ENCODE data around the gene OVAAL.

The OVAAL gene

DNA sequence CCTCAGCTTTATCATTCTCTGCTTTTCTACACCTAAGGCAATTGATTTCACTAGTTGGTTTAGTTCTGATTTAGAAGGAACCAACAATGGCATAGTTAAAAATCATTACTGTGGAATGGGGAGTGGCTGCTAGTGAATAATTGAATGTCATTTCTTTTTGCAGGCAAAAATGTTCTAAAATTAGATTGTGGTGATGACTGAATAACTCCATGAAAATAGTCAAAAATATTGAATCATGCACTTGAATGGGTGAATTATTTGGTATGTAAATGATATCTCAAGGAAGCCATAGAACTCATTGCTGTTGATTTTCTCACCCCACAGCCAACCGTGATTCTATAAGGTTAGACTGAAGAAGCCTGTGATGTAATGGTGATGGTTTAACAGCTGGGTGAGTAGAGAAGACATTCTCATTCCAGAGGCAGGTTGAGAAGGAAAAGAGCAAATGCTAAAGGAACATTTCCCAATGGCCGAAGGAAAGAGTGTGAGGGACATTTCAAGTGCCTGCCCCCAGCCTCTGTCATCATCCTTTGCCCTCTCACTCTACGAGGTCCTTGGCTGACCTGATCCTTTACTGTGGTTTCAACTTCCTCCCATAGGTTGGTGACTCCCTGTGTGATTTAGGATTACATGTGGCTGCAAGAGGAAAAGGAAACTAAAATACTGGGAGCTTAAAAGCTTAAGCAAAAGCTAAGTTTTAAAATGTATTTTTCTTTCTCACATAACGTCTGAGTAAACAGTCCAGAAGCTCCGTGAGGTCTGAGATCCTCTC, 12.5 kb downstream of the OVAAL start:
- DNase-seq (ENCODE audit: low read depth): no peak

GRCh38 chr1:180571832-180572636, 13.3 kb downstream of the OVAAL start:
- DNase-seq (ENCODE audit: low read depth): no peak

DNA sequence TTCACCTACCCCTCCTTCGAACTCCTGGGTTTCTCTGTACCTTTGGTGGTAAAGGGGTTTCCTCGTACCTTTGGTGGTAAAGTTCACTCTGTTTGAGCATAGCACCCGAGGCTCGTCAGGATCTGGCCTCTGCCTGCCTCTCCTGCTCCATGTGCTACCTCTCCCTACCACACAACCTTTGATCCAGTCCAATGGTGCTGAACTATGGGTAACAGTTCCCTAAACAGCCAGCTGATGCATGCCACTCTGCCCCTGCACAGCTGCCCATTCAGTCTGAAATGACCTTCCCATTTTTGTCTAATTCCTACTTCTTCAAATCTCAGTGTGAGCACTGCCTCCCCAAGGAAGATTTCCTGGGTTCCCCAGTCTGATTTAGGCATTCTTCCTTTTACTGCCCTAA, 14.0 kb downstream of the OVAAL start:
- DNase-seq (ENCODE audit: low read depth): no peak

- DNase-seq (ENCODE audit: low read depth): no peak
Measured at GRCh38 chr1:180574031-180574713, 15.4 kb downstream of the OVAAL start.

GRCh38 chr1:180577361-180577760, 18.6 kb downstream of the OVAAL start:
- no peak for DNase-seq (ENCODE audit: low read depth)

- no peak for DNase-seq (ENCODE audit: low read depth)
Measured at GRCh38 chr1:180579961-180580611, 21.3 kb downstream of the OVAAL start.

DNA sequence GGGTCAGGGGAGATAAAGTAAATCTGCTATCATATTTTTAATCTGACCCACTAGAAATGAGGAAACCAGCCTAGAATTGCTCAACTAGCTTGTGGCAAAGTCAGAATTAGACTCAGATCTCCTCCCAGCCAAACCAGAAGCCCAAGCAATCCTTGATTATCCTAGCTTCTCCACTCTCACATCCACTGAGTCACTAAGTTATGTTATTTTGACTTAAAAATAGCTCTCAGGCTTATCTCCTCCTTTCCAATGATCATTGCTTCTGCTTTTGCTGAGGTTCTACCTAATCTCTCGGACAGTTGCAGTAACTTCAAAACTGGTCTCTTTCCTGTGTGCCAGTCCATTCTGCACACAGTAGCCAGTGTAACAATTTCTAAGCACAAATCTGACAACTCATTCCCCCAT, 22.9 kb downstream of the OVAAL start:
- no peak for DNase-seq (ENCODE audit: low read depth)

DNA sequence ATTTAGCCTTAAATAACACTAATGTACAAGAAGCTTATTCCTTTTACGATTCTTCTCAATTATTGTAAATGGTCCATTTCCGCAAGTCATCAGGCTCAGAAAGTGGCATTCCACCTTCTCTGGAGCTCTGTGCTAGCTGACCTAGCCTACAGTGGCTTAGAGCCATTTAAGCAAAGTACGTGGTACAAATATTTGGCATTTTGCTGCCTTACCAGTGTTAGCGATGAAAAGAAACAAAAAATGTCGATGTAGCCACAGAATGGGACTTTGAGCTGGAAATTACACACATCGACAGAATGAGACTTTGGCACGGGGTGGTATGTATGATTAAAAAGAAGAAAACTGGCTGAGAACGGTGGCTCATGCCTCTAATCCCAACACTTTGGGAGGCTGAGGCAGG, 26.1 kb downstream of the OVAAL start:
- DNase-seq (ENCODE audit: low read depth): no peak

- no peak for DNase-seq (ENCODE audit: low read depth)
Measured at GRCh38 chr1:180585994-180586359, 27.2 kb downstream of the OVAAL start.

GRCh38 chr1:180586671-180587155, 27.9 kb downstream of the OVAAL start:
- no peak for DNase-seq (ENCODE audit: low read depth)

DNA sequence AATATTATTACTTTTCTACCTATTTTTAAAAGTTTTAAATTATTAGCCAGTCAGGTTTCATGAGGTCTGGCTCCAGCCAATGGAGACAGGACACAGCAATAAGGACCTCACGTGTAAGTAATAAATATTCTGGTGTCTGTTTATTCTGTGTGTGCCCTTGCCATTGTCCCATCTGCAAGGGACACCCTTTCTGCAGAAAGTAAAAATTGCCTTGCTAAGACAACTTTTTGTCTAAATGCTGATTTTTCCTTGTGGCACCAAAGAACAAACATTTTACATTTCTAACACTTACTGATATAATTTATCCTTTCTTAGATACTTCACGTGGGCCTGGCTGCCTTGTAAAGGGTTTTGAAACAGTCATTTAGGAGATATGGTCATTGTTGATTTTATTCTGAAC, 29.4 kb downstream of the OVAAL start:
- no peak for DNase-seq (ENCODE audit: low read depth)

GRCh38 chr1:180590889-180591288, 32.1 kb downstream of the OVAAL start:
- no peak for DNase-seq (ENCODE audit: low read depth)

- no peak for DNase-seq (ENCODE audit: low read depth)
Measured at GRCh38 chr1:180593382-180593781, 34.6 kb downstream of the OVAAL start.

DNA sequence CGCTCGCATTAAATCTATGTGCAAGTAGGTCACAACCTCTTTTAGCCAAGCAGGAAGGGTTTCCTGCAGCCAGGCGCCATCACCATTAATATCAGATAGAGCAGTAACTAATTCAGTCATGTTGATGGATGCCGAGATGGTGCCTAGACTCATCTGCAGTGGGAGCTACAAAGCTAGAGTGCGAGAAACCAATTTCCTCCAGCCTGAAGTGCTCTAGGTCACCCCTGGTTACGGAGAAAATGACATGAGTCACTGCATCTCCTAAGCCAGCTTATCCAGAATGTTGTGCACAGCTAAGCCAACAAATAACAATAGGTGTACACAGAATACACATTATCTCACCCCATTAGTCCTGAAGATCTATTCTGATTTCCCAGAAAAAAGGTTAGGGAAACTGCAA, 36.0 kb downstream of the OVAAL start:
- no peak for DNase-seq (ENCODE audit: low read depth)

DNA sequence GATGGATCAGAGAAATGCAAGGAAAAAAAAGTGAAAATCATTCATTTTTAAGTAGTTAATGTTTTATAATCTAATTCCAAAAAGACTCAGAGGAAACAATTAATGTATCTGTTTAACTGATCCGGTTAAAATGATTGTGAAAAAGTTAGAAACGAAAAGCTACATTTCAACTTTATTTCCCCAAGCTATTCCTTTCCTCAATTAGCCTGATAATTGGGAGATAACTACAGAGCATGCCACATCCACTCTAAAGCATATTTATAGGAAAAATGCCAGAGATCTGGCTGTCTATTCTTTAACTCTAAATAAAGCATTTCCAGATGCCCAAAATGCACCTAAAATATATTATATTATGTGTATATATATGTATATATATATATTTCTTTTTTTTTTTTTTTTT, 37.2 kb downstream of the OVAAL start:
- no peak for DNase-seq (ENCODE audit: low read depth)

DNA sequence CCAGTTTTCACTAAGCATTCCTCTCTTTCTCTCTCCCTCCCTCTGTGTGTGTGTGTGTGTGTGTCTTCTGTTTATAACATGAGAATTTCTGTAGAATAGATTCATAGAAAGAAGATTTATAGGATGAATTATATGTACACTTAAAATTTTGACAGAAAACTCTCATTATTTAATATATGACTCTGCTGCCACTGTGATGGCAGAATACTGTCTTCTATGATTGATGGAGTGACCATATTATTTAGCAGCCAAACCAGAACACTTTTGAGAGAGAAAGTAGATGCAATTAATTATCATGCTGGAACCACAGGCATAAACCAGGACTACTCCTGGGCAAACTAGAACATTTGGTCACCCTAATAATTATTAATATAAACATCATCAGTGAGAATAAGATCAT, 38.8 kb downstream of the OVAAL start:
- no peak for DNase-seq (ENCODE audit: low read depth)

GRCh38 chr1:180598333-180598974, 39.7 kb downstream of the OVAAL start:
- no peak for DNase-seq (ENCODE audit: low read depth)

GRCh38 chr1:180600343-180600742, 41.6 kb downstream of the OVAAL start:
- DNase-seq (ENCODE audit: low read depth): no peak

DNA sequence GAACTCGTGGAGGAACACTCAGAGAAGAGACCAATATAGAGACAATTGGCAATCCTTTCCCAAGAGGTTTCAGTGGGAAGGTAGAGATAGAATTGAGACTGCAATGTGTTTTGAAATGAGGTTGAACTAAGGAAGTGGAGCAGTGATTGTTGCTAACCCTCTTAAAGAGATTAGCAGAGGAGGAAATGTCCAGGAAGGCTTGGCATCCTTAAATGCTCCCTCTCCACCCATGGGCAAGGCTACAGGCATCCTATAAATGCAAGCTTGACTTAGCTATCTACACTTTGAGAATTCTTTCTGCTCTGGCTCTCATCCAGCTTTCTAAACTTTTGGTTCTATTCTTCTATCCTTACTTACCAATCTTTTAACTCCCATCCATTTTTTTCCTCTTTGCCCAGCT, 42.7 kb downstream of the OVAAL start:
- no peak for DNase-seq (ENCODE audit: low read depth)

DNA sequence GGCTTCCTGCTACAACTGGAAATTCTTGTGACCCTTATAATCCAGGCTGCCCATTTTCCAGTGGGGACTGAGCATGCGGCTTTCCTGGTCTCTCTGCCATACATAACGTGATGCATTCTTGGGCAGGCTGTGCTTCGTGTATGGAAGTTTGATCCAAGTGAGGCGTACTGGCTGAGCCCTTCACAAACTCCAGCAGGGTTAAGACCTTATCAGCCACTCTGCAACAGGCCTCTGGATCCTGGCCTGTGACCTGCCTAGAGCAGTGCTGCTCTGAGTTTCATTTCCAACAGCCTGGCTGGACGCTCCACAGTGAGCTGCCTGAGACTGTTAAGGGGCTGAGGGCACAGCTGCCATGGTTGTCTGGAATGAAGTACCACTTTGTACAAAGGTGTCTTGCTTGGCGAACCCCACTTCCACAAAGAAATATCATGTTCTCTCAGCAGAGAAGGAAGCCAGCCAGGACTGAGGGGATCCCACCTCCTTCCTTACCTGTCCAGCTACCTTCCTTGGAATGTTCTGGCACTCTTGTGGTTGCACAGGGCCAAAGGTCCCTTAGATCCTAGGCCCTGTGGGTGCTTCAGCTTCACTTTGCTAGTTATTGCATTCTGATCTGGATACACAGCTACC, 44.6 kb downstream of the OVAAL start:
- no peak for DNase-seq (ENCODE audit: low read depth)

- no peak for DNase-seq (ENCODE audit: low read depth)
Measured at GRCh38 chr1:180603850-180604226, 45.1 kb downstream of the OVAAL start.

Measured in fibroblast of the conjunctiva (primary cell).